GM23248 (cell line): ENCODE measurements around the gene NPAS3. TPM values are rescaled to one million over a fixed set of nuclear protein-coding genes. Genes with fewer than 3 reads are reported as not detected.

Experiments used
- DNase-seq: peaks from one replicate; pipeline ENCODE4 v3.0.0-alpha.2; 2015
- H2AFZ ChIP-seq: fragments of 200-600 bp; sonication (generic); 2 replicates; pipeline ENCODE4 v1.6.1; 2016; ENCODE audit warnings: antibody characterized with exemption
- H3F3A ChIP-seq: fragments of 200-600 bp; sonication (generic); 2 replicates; pipeline ENCODE4 v1.6.1; 2016; ENCODE audit warnings: mild to moderate bottlenecking, antibody characterized with exemption, mixed run types; ENCODE audit not compliant: insufficient read depth
- H3K27ac ChIP-seq: fragments of 200-600 bp; sonication (generic); 2 replicates; pipeline ENCODE4 v1.5.1; 2016; ENCODE audit warnings: mild to moderate bottlenecking
- H3K27me3 ChIP-seq: fragments of 200-600 bp; sonication (generic); replicated peaks from 2 replicates; pipeline ENCODE4 v1.6.1; 2016; ENCODE audit warnings: mild to moderate bottlenecking; ENCODE audit not compliant: insufficient read depth
- H3K36me3 ChIP-seq: fragments of 200-600 bp; sonication (generic); 2 replicates; pipeline ENCODE4 v1.6.1; 2016; ENCODE audit warnings: low read depth, mild to moderate bottlenecking
- H3K4me1 ChIP-seq: fragments of 200-600 bp; sonication (generic); 2 replicates; pipeline ENCODE4 v1.6.1; 2016; ENCODE audit warnings: mild to moderate bottlenecking; ENCODE audit not compliant: insufficient read depth
- H3K4me2 ChIP-seq: fragments of 200-600 bp; sonication (generic); one replicate; pipeline ENCODE4 v1.6.1; 2016; ENCODE audit warnings: mild to moderate bottlenecking; ENCODE audit not compliant: unreplicated experiment
- H3K4me3 ChIP-seq: fragments of 200-600 bp; sonication (generic); 2 replicates; pipeline ENCODE4 v1.5.1; 2016; ENCODE audit warnings: mild to moderate bottlenecking
- H3K79me2 ChIP-seq: fragments of 200-600 bp; sonication (generic); 2 replicates; pipeline ENCODE4 v1.6.1; 2016; ENCODE audit warnings: mild to moderate bottlenecking; ENCODE audit not compliant: insufficient read depth
- H3K9ac ChIP-seq: fragments of 200-600 bp; sonication (generic); 2 replicates; pipeline ENCODE4 v1.6.1; 2016; ENCODE audit warnings: mild to moderate bottlenecking
- H3K9me2 ChIP-seq: fragments of 200-600 bp; sonication (generic); 2 replicates; pipeline ENCODE4 v1.6.1; 2016; ENCODE audit warnings: mixed run types, mild to moderate bottlenecking, moderate library complexity; ENCODE audit not compliant: insufficient read depth
- H3K9me3 ChIP-seq: fragments of 200-600 bp; sonication (generic); one replicate; pipeline ENCODE4 v1.6.1; 2017; ENCODE audit warnings: low read depth
- H4K20me1 ChIP-seq: fragments of 200-600 bp; sonication (generic); 2 replicates; pipeline ENCODE4 v1.6.0; 2016; ENCODE audit not compliant: insufficient read depth
- EZH2 ChIP-seq: fragments of 200-600 bp; sonication (generic); IDR thresholded peaks from 2 replicates; pipeline ENCODE4 v1.6.1; 2018; ENCODE audit warnings: antibody characterized with exemption, mild to moderate bottlenecking; ENCODE audit not compliant: insufficient read depth, poor library complexity, severe bottlenecking
- EZH2phosphoT487 ChIP-seq: fragments of 200-600 bp; sonication (generic); IDR thresholded peaks from 2 replicates; pipeline ENCODE4 v1.6.1; 2018; ENCODE audit warnings: antibody characterized with exemption, moderate library complexity, mild to moderate bottlenecking, low read depth; ENCODE audit not compliant: insufficient read depth
- WGBS, 2 experiments: methylation state at CpG; one replicate each; pipeline ENCODE4 v1.1.6; 2015 to 2017; ENCODE audit warnings: low lambda C conversion rate in 2 of 2, low coverage in 1 of 2; ENCODE audit errors: missing lambda C conversion rate in 2 of 2; 5-methylcytosine and 5-hydroxymethylcytosine counted together
- in situ Hi-C: fragments of 300-500 bp; cut with MboI; formaldehyde crosslinking; loops from 2 replicates; pipeline ENCODE4 v1.15.0; 2020
- polyA plus RNA-seq: library from polyadenylated mRNA; unstranded; fragments of >200 nt; fragmentation: Nextera tagmentation; extraction: Ambion mirVana; gene quantifications from 2 replicates; pipeline ENCODE4 v1.2.1, GENCODE V29; 2016
- total RNA-seq: library from RNA; depleted of rRNA; stranded (reverse); fragments of >200 nt; shearing (Covaris generic); gene quantifications from 2 replicates; pipeline ENCODE4 v1.2.3, GENCODE V29; 2014

The NPAS3 gene
- total and polyA plus RNA-seq, 2 experiments from 2014 or later: 0.65 TPM; not detected in 1

DNA sequence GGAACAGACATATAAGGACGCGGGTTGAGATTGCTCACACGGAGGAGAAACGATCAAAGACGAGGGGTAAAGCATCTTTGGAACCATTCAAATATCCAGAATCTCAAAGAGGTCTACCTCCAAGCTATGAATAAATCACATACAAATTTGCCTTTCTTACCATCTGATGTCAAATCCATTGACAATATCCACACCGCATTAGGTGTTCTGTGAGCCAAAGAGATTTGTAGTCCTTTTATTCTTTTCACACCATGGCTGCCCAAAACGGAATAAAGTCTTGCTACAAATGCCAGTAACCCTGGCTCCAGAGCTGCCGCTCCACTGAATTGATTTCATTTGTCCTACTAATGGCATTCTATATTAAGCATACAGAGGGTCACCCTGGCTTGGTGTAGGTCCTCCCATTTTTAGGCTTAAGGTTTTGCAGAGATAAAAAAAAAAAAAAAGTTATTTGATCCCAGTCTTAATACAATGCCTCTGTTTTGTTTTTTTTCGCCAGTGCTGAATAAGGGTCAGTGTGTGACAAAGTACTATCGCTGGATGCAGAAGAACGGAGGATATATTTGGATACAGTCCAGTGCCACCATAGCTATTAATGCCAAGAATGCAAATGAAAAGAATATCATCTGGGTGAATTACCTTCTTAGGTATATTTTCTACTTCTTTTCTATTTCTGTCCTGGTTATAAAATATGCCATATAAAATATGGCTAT is 854.9 kb downstream of the NPAS3 start:
- no peak for DNase-seq
- Histone ChIP-seq H2AFZ (peak overlapping the region; percentile 73), H3K9me2 (no peaks in the 10 kb centered on the region), H3K4me2 (no peak overlapping the region), H3K9ac (no peak overlapping the region), H3K36me3 (no peaks in the 10 kb centered on the region), H3K9me3 (no peaks in the 10 kb centered on the region), H4K20me1 (no peaks in the 10 kb centered on the region), H3K27me3 (no peaks in the 10 kb centered on the region), H3K27ac (no peak overlapping the region), H3K4me3 (peak overlapping the region; percentile 58), H3F3A (peaks cover 25% of the 10 kb centered on the region), H3K4me1 (peaks cover 31% of the 10 kb centered on the region), H3K79me2 (no peaks in the 10 kb centered on the region)
- 59 to 61% methylated on average over 11 of the region's 11 CpGs for WGBS, 2 experiments
- in situ Hi-C loops: loop anchor here (10.0 to 25.0 kb wide), 3 partner anchors 606 to 1219 kb away; no protein-coding TSS in a partner anchor
- TF ChIP-seq EZH2phosphoT487: no peak
- TF ChIP-seq EZH2: no peak

DNA sequence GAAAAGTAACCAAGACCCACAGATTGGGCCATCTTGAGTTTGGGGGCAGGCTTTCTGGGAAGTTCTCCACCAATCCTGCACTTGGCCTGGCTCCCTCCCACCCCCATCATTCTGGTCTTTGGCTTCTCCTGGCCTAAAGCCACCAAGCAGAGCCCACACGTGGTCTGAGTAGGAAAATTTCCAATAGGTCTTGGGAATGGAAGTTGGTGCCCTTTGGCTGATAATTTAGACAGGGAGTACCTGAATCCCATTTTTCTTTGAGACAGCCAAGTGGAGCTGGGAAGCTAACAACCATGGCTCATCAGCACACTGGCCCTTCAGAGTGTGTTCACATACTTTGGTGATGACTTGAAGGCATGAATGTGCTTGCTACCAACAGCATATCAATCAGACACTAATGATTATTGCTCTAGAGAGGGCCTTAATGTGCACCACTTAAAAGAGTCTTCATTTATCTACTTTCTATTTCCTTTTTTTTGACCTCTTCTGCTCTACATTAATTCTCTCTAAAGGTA is 856.2 kb downstream of the NPAS3 start:
- peaks cover 25% of the 10 kb centered on the region for H3F3A ChIP-seq
- peak; percentile 64 for DNase-seq
- no peak overlapping the region for H3K4me3 ChIP-seq
- no peak overlapping the region for H3K9ac ChIP-seq
- H2AFZ ChIP-seq: no peak overlapping the region
- no peaks in the 10 kb centered on the region for H3K79me2 ChIP-seq
- H3K27me3 ChIP-seq: no peaks in the 10 kb centered on the region
- H3K27ac ChIP-seq: no peak overlapping the region
- no peaks in the 10 kb centered on the region for H3K9me2 ChIP-seq
- no peaks in the 10 kb centered on the region for H3K9me3 ChIP-seq
- H3K4me2 ChIP-seq: peak overlapping the region; percentile 7
- WGBS, 2 experiments: 35 to 43% methylated on average over 1 of the region's 1 CpG
- H3K36me3 ChIP-seq: no peaks in the 10 kb centered on the region
- H4K20me1 ChIP-seq: no peaks in the 10 kb centered on the region
- H3K4me1 ChIP-seq: peaks cover 31% of the 10 kb centered on the region
- in situ Hi-C loops: loop anchor here (10.0 to 25.0 kb wide), 3 partner anchors 608 to 1220 kb away; no protein-coding TSS in a partner anchor
- TF ChIP-seq EZH2 (no peak), EZH2phosphoT487 (no peak)

DNA sequence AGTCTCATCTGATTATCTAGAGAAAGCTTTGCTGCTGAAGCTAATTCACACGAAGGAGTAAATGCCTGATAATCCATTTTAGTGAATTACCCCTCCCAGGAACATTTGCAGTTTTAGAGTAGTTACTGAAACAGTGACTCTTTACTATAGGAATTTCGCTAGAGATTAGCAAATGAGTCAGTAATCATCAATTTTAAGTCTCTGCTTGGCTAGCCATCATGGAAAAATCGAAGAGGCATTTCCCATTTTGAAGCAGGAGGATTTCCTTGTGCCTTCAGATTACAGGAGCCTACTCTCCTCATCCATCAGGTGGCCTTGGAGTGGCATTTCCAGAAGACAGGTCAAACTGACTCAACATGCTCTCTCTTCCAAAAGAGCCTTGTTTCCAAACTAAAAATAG is 857.7 kb downstream of the NPAS3 start:
- in situ Hi-C loops: loop anchor here (10.0 to 25.0 kb wide), 3 partner anchors 609 to 1222 kb away; no protein-coding TSS in a partner anchor
- H4K20me1 ChIP-seq: no peaks in the 10 kb centered on the region
- H3K27me3 ChIP-seq: no peaks in the 10 kb centered on the region; the same call in 1 of the 2 replicates
- H3K4me3 ChIP-seq: no peak overlapping the region
- H3K9ac ChIP-seq: no peak overlapping the region
- H3F3A ChIP-seq: peaks cover 25% of the 10 kb centered on the region
- DNase-seq: peak; percentile 69
- no peaks in the 10 kb centered on the region for H3K9me3 ChIP-seq
- no peak for TF ChIP-seq EZH2phosphoT487
- TF ChIP-seq EZH2: no peak
- no peak overlapping the region for H3K27ac ChIP-seq
- peaks cover 31% of the 10 kb centered on the region for H3K4me1 ChIP-seq
- no peaks in the 10 kb centered on the region for H3K9me2 ChIP-seq
- no peaks in the 10 kb centered on the region for H3K79me2 ChIP-seq
- H3K4me2 ChIP-seq: peak overlapping the region; percentile 24
- 45 to 49% methylated on average over 3 of the region's 3 CpGs for WGBS, 2 experiments
- H3K36me3 ChIP-seq: no peaks in the 10 kb centered on the region
- H2AFZ ChIP-seq: no peak overlapping the region

DNA sequence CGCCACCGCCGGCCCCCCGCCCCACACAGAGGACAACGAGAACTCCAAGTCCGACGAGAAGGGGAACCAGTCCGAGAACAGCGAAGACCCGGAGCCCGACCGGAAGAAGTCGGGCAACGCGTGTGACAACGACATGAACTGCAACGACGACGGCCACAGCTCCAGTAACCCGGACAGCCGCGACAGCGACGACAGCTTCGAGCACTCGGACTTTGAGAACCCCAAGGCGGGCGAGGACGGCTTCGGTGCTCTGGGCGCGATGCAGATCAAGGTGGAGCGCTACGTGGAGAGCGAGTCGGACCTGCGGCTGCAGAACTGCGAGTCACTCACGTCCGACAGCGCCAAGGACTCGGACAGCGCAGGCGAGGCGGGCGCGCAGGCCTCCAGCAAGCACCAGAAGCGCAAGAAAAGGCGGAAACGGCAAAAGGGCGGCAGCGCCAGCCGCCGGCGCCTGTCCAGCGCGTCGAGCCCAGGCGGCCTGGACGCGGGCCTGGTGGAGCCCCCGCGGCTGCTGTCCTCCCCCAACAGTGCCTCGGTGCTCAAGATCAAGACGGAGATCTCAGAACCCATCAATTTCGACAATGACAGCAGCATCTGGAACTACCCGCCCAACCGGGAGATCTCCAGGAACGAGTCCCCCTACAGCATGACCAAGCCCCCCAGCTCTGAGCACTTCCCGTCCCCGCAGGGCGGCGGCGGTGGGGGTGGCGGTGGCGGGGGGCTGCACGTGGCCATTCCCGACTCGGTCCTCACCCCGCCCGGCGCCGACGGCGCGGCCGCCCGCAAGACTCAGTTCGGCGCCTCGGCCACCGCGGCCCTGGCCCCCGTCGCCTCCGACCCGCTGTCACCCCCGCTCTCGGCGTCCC is 861.3 kb downstream of the NPAS3 start:
- Histone ChIP-seq H3K79me2 (no peaks in the 10 kb centered on the region), H2AFZ (peak overlapping the region; percentile 26; the same call in 1 of the 2 replicates), H3F3A (peaks cover 19% of the 10 kb centered on the region), H3K36me3 (no peaks in the 10 kb centered on the region), H3K27me3 (no peaks in the 10 kb centered on the region; the same call in 1 of the 2 replicates), H3K9me3 (no peaks in the 10 kb centered on the region), H3K4me1 (peaks cover 18% of the 10 kb centered on the region), H4K20me1 (no peaks in the 10 kb centered on the region), H3K4me2 (peak overlapping the region; percentile 43), H3K4me3 (peak overlapping the region; percentile 40), H3K27ac (no peak overlapping the region), H3K9ac (no peak overlapping the region), H3K9me2 (no peaks in the 10 kb centered on the region)
- in situ Hi-C loops: loop anchor here (10.0 to 25.0 kb wide), 3 partner anchors 613 to 1225 kb away; no protein-coding TSS in a partner anchor
- WGBS, 2 experiments: 50 to 58% methylated on average over 63 to 93 of the region's 100 CpGs
- peak; percentile 55 for DNase-seq
- no peak for TF ChIP-seq EZH2
- TF ChIP-seq EZH2phosphoT487: no peak
